Measurements from ENCODE around the gene LYRM7. TPM values are rescaled to one million over a fixed set of nuclear protein-coding genes. Genes with fewer than 3 reads are reported as not detected.

LYRM7 gene
- total RNA-seq, 1 donor from 2014 or later = 11.9 TPM

DNA sequence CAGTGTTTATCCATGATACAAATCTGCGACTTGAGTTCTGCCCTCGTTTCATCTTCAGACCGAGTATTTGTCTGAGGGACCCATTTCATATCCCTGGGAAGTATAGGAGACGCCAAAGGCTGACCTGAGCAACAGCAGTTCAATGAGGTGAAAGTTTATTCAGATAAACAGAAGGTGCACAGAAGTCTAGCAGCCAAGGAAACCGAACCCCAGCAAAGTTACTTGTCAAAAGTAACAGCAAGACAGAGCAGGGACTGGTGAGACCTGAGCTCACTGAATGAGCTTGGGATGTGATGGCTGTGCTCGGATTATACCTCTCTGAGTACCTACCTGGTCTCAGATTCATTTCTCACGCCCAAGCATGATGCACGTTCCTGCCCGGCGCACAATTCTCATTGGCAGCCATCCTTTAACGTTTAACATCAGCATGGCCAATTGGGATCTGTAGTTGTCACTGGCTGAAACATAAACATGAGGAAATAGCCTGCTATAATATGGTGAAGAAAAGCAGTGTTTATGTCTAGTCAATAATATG is 599 bp downstream of the LYRM7 start:
- CTCF ChIA-PET = no interaction called here
- ATAC-seq (ENCODE audit: low read depth) (no peak), DNase-seq (no peak)
- H3K9me3 Mint-ChIP-seq = no peaks in the 10 kb centered on the region
- H3K27me3 Mint-ChIP-seq = no peaks in the 10 kb centered on the region
- H3K36me3 Mint-ChIP-seq (ENCODE audit: low read depth) = peaks cover 6% of the 10 kb centered on the region
- intact Hi-C loops (cut with micrococcal nuclease) = loop anchor here (2.0 kb wide), 2 partner anchors 463 to 625 kb away; partner anchors contain the start of genes FNIP1 and RAPGEF6
- peaks cover 38% of the 10 kb centered on the region for H3K4me1 Mint-ChIP-seq
- no peak for TF ChIP-seq CTCF (IDR thresholded peaks at IDR 0.05)
- H3K27ac Mint-ChIP-seq = peak overlapping the region; percentile 93
- POLR2A ChIA-PET = interaction anchor here (0.8 to 1.4 kb wide), 3 partner anchors 81 to 211 kb away, joined by 3 to 6 read pairs (median 3); partner anchors contain the start of gene CDC42SE2
- H3K4me3 Mint-ChIP-seq = peak overlapping the region; percentile 98

DNA sequence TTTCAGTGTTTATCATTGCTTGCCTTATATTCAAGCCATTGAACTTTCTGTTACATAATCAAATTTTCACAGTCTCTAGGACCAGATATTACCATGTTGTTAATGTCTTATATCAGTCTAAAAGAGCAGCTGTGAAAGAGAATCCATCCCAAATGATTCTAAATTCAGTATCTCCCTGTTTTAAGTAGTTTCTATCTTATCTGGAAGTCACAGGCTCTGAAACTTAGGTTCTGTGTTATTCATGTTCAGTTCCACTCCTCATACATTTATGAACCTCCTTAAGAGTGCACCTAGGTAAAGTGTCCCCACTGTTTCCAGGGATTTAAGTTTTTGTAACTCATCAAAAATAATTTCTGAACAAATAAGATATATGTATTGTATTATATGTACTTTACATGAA is 9.7 kb downstream of the LYRM7 start:
- CTCF ChIA-PET = no interaction called here
- Mint-ChIP-seq H3K27ac (no peak overlapping the region), H3K4me3 (no peak overlapping the region), H3K36me3 (ENCODE audit: low read depth) (peaks cover 18% of the 10 kb centered on the region), H3K27me3 (no peaks in the 10 kb centered on the region), H3K9me3 (no peaks in the 10 kb centered on the region), H3K4me1 (peaks cover 3% of the 10 kb centered on the region)
- ATAC-seq (ENCODE audit: low read depth) (no peak), DNase-seq (no peak)
- POLR2A ChIA-PET = no interaction called here
- intact Hi-C loops (cut with micrococcal nuclease) = no loop called here
- no peak for TF ChIP-seq CTCF (IDR thresholded peaks at IDR 0.05)

- H3K4me1 Mint-ChIP-seq = no peaks in the 10 kb centered on the region
- CTCF ChIA-PET = no interaction called here
- intact Hi-C loops (cut with micrococcal nuclease) = no loop called here
- POLR2A ChIA-PET = no interaction called here
- TF ChIP-seq CTCF (IDR thresholded peaks at IDR 0.05) = no peak
- no peak overlapping the region for H3K4me3 Mint-ChIP-seq
- no peaks in the 10 kb centered on the region for H3K9me3 Mint-ChIP-seq
- DNase-seq = no peak
- ATAC-seq (ENCODE audit: low read depth) = no peak
- no peak overlapping the region for H3K27ac Mint-ChIP-seq
- peaks cover 21% of the 10 kb centered on the region for H3K36me3 Mint-ChIP-seq (ENCODE audit: low read depth)
- no peaks in the 10 kb centered on the region for H3K27me3 Mint-ChIP-seq
Measured at GRCh38 chr5:131182839-131183238, 12.1 kb downstream of the LYRM7 start.

DNA sequence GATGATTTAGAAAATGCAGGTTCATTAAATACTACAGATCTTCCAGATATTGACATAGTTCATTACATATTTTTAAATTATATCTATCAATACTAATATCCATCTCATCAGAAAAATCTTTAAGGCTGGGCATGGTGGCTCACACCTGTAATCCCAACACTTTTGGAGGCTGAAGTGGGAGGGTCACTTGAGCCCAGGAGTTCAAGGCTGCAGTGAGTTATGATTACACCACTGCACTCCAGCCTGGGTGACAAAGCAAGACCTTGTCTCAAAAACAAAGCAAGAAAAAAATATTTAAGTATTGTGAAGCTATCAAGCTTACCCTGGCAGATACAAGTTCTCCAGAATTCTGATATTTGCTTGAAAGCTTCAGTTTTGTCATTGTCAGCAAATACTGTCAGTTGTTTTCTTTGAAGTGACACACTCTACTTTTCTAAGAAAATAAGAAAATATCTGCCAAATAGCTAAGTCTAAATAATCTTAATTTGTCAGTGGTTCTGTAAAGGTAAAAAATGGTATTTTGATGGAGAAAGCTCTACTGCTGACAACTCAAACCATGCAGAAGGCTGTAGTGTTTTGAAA is 14.9 kb downstream of the LYRM7 start:
- POLR2A ChIA-PET = no interaction called here
- H3K27me3 Mint-ChIP-seq = no peaks in the 10 kb centered on the region
- no peak overlapping the region for H3K4me3 Mint-ChIP-seq
- ATAC-seq (ENCODE audit: low read depth) (no peak), DNase-seq (no peak)
- TF ChIP-seq CTCF (IDR thresholded peaks at IDR 0.05) = no peak
- intact Hi-C loops (cut with micrococcal nuclease) = loop anchor here (2.0 kb wide), 1 partner anchor 15 kb away; no protein-coding TSS in a partner anchor
- peaks cover 31% of the 10 kb centered on the region for H3K36me3 Mint-ChIP-seq (ENCODE audit: low read depth)
- CTCF ChIA-PET = no interaction called here
- no peaks in the 10 kb centered on the region for H3K4me1 Mint-ChIP-seq
- H3K27ac Mint-ChIP-seq = no peak overlapping the region
- no peaks in the 10 kb centered on the region for H3K9me3 Mint-ChIP-seq

GRCh38 chr5:131186561-131187256 is 16.0 kb downstream of the LYRM7 start:
- H3K9me3 Mint-ChIP-seq = no peaks in the 10 kb centered on the region
- peaks cover 34% of the 10 kb centered on the region for H3K36me3 Mint-ChIP-seq (ENCODE audit: low read depth)
- TF ChIP-seq CTCF (IDR thresholded peaks at IDR 0.05) = no peak
- POLR2A ChIA-PET = no interaction called here
- H3K4me3 Mint-ChIP-seq = no peak overlapping the region
- H3K27ac Mint-ChIP-seq = no peak overlapping the region
- no peaks in the 10 kb centered on the region for H3K4me1 Mint-ChIP-seq
- DNase-seq (no peak), ATAC-seq (ENCODE audit: low read depth) (no peak)
- H3K27me3 Mint-ChIP-seq = no peaks in the 10 kb centered on the region
- intact Hi-C loops (cut with micrococcal nuclease) = loop anchor here (2.0 kb wide), 1 partner anchor 14 kb away; no protein-coding TSS in a partner anchor
- CTCF ChIA-PET = no interaction called here
